GF-D8 (cell line): ENCODE results near the gene IL3.

Source experiments
- DNase-seq: peaks from one replicate; lab custom pipeline; 2025; lab: John Stamatoyannopoulos, UW

Gene IL3, protein sequence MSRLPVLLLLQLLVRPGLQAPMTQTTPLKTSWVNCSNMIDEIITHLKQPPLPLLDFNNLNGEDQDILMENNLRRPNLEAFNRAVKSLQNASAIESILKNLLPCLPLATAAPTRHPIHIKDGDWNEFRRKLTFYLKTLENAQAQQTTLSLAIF

GRCh38 chr5:132060501-132061161 is at the start of gene IL3:
Gene IL3 (plus strand): TSS chr5:132060655. CDS start chr5:132060707, 52 bp downstream.
- no peak for DNase-seq

GRCh38 chr5:132010989-132011621 is 49.4 kb upstream of the IL3 start:
- DNase-seq: no peak

DNA sequence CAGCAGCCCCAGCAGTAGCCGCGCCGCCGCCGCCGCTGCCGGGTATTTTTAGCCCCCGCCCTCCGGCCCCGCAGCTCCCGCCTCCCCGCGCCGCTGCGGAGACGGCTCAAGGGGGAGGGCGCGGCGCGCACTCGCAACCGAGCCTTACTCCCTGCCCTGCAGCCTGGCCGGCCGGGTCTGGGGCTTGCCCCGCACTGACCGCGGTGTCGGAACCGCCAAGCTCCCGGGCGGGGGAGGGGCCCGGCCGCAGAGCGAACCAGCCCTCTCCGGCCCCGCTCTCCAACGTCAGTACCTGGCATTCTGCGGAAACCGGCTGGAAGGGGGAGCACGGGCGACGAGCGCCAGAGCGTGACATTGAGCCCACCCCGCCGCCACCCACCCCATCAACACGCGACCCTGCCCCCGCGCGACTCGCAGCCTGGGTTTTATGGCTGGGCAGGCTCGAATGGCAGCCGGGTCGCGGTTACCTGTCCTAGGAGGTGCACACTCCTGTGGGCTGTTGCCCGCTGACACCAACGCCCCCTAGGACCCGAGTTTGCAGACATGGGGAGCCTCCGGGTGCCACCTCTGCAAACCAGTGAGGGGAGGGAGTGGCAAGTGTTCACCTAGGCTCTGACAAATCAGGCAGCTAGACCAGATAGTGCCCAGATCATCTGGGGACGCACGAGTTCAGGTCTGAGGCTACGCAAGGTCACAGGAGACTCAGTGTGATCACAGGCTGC is 48.7 kb upstream of the IL3 start, which contains the start of gene ACSL6:
Gene ACSL6 (minus strand): TSS at position 37 of the 722 bp plus-strand sequence. CDS start 105 bp downstream, outside the sequence.
- DNase-seq: no peak

GRCh38 chr5:132012371-132013005 is 48.0 kb upstream of the IL3 start:
- DNase-seq: no peak

GRCh38 chr5:132013006-132013689 is 47.3 kb upstream of the IL3 start:
- DNase-seq: no peak

DNA sequence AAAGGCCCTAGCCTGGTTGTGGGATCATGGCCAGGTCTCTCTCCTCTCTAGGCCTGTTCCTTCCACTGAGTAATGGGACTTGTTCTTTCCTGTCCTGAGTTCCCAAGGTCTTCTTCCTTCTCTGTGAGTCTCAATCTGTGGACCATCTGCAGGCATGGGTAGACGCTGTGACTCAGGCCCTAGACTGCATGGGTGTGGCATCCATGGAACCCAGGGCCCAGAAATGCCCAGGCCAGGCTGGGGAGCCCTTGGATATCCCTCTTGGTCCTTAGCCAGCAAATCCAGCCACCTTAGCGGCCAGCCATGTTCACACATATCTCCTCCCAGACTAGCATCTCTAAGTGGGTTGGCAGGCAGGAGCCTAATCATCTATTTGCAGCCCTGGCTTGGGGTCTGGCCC is 46.7 kb upstream of the IL3 start:
- DNase-seq: no peak

- DNase-seq: no peak
Observed at GRCh38 chr5:132016721-132017250, 43.7 kb upstream of the IL3 start.

- DNase-seq: no peak
Observed at GRCh38 chr5:132017316-132017715, 43.1 kb upstream of the IL3 start.

DNA sequence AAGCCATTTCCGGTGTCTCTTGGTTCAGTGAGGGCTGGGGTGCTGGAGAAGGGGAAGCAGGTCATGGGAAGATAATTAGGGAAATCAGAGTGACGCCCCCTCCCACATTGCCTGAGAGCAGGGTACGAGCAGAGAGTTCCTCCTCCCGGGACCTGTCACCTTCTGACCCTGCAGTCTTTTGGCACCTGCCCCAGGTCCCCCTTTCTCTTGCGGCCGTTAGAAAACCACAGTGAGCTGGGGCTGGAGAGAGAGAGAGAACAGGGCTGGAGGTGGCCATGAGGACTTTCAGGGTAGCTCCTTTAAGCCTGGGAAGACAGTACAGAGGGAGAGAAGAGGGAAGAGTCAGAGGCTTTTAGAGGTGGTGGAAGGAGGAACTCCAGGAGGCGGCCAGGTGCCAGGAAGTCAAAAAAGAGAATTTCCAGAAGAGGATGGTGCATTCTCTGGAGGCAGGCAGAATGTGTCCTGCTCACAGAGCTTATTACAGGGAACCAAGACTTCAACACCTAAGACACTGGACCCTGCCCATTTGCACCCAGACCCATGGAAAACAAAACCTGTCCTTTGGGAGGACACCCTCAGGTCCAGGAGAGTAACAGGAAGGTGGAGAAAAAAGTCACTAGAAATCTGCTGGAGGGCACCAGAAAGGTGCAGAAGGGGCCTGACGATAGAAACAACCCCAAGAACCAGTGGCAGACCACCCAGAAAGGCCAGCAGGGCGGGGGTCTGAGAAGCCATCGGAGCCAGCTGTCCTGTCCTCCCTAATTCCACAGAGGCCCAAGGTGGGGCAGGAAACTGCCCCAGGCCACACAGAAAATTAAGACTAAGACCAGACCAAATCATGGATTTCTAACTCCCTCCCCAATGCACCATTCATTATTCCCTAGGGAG is 42.5 kb upstream of the IL3 start:
- DNase-seq: no peak

DNA sequence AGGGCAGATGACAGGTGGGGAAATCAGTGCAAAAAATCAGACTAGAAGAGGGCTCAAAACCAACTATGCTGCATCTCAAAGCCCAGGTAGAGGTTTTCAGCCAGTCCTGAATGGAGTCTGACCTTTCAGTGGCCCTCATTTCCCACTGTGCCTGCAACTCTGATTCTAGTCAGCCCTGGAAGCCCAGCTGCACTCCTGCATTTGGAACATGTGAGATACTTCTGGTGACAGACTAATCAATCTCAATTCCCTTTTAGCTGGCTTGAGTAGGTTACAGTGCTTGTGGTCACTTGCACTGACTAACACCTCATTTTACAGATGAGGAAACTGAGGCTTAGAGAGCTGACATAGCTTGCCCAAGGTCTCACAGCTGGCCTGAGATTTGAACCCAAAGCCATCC is 41.1 kb upstream of the IL3 start:
- DNase-seq: no peak

GRCh38 chr5:132019857-132020555 is 40.4 kb upstream of the IL3 start:
- DNase-seq: no peak

GRCh38 chr5:132020568-132021339 is 39.7 kb upstream of the IL3 start:
- DNase-seq: no peak

GRCh38 chr5:132021654-132022053 is 38.8 kb upstream of the IL3 start:
- no peak for DNase-seq

- DNase-seq: no peak
Observed at GRCh38 chr5:132022737-132023136, 37.7 kb upstream of the IL3 start.

- DNase-seq: no peak
Observed at GRCh38 chr5:132023258-132024116, 37.0 kb upstream of the IL3 start.

- DNase-seq: no peak
Observed at GRCh38 chr5:132024117-132024435, 36.4 kb upstream of the IL3 start.

DNA sequence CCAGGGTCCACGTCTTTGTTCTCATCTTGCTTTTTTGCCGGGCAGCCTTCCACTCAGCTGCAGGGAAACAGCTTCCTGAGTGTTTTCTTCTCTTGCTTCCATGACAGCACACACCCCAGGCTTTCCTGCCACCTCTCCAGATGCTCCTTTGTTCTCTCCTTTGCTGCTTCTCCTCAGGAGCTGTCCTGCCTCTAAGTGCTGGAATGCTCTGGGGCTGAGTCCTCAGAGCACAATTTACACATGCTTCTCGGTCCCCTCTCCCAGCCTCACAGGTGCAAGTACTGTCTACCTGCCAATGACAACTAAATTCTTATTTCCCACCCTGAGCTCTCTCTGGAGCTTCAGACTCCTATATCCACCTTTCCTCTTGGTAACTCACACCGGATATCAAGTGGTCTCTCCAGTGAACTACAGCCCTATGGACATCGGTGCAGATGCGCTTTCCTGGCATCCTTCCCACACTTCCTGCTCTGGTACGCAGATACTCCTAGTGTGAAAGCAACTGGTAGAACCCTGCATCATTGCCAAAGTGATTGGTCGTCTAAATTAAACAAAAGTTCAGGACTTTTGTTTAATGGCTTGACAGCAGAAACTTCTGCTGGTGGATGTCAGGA is 35.6 kb upstream of the IL3 start:
- DNase-seq: no peak
